Measurements from ENCODE around the gene ARHGAP32. TPM values are rescaled to one million over a fixed set of nuclear protein-coding genes. Genes with fewer than 3 reads are reported as not detected.
A peak's percentile ranks its signal among the peaks of the same experiment; 100 is the strongest.

Gene ARHGAP32
- total and polyA plus RNA-seq, 2 experiments from 2014 or later = 1.2 to 5.5 TPM

DNA sequence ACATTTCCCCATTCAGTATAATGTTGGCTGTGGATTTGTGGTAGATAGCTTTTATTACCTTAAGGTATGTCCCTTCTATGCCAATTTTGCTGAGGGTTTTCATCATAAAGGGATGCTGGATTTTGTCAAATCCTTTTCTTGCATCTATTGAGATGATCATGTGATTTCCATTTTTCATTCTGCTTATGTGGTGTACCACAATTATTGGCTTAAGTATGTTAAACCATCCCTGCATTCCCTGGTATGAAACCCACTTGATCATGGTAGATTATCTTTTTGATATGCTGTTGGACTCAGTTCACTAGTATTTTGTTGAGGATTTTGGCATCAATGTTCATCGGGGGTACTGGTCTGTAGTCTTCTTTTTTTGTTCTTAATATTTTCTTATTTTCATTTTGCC, 44.7 kb upstream of the ARHGAP32 start:
- H3K4me1 ChIP-seq (ENCODE audit: insufficient read depth) = no peaks in the 10 kb centered on the region
- peaks cover 38% of the 10 kb centered on the region for H3K79me2 ChIP-seq (ENCODE audit: insufficient read depth)
- no peak overlapping the region for H3K27ac ChIP-seq
- H4K20me1 ChIP-seq (ENCODE audit: insufficient read depth) = no peaks in the 10 kb centered on the region
- TF ChIP-seq EZH2phosphoT487 (IDR thresholded peaks at IDR 0.05; ENCODE audit: insufficient read depth, low read depth) = no peak
- no peak for TF ChIP-seq EZH2 (IDR thresholded peaks at IDR 0.05; ENCODE audit: insufficient read depth, poor library complexity, severe bottlenecking)
- H3K4me3 ChIP-seq = no peak overlapping the region
- H3K9me3 ChIP-seq (ENCODE audit: low read depth) = no peaks in the 10 kb centered on the region
- in situ Hi-C loops (cut with MboI) = no loop called here
- no peak overlapping the region for H3K9ac ChIP-seq
- no peak for DNase-seq
- no peaks in the 10 kb centered on the region for H3K27me3 ChIP-seq (replicated peaks; ENCODE audit: insufficient read depth)
- WGBS, 2 experiments (ENCODE audit: low coverage in 1 of 2, low lambda C conversion rate in 2 of 2, missing lambda C conversion rate in 2 of 2) = 98 to 100% methylated on average over 1 of the region's 1 CpG
- H3K36me3 ChIP-seq (ENCODE audit: low read depth) = no peaks in the 10 kb centered on the region
- no peak overlapping the region for H2AFZ ChIP-seq
- no peak overlapping the region for H3K4me2 ChIP-seq (ENCODE audit: unreplicated experiment)
- H3F3A ChIP-seq (ENCODE audit: insufficient read depth) = no peaks in the 10 kb centered on the region
- no peaks in the 10 kb centered on the region for H3K9me2 ChIP-seq (ENCODE audit: insufficient read depth)

DNA sequence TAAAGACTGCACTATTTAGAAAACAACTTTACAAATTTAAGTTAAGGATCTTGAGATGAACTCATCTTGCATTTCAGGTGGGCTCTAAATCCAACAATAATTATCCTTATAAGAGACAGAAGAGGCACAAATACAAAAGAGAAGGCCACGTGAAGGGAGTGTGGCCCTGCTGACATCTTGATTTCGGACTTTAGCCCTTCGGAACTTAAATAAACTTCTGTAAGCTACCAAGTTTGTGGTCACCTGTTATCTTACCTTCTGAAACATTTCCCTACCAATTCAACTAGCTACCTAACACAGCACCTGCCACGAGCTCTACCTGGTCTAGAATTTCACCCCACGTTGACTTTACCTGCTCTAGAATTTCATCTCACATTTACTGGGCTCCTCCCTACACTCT, 42.9 kb upstream of the ARHGAP32 start:
- Histone ChIP-seq H3K79me2 (ENCODE audit: insufficient read depth) (peaks cover 27% of the 10 kb centered on the region), H2AFZ (no peak overlapping the region), H4K20me1 (ENCODE audit: insufficient read depth) (no peaks in the 10 kb centered on the region), H3F3A (ENCODE audit: insufficient read depth) (no peaks in the 10 kb centered on the region), H3K27ac (no peak overlapping the region), H3K27me3 (replicated peaks; ENCODE audit: insufficient read depth) (no peaks in the 10 kb centered on the region), H3K9me2 (ENCODE audit: insufficient read depth) (no peaks in the 10 kb centered on the region), H3K9me3 (ENCODE audit: low read depth) (no peaks in the 10 kb centered on the region), H3K4me1 (ENCODE audit: insufficient read depth) (no peaks in the 10 kb centered on the region), H3K36me3 (ENCODE audit: low read depth) (no peaks in the 10 kb centered on the region), H3K4me3 (no peak overlapping the region), H3K9ac (no peak overlapping the region), H3K4me2 (ENCODE audit: unreplicated experiment) (no peak overlapping the region)
- DNase-seq = no peak
- WGBS, 2 experiments (ENCODE audit: low coverage in 1 of 2, low lambda C conversion rate in 2 of 2, missing lambda C conversion rate in 2 of 2) = 96 to 97% methylated on average over 5 of the region's 5 CpGs
- in situ Hi-C loops (cut with MboI) = no loop called here
- TF ChIP-seq EZH2 (IDR thresholded peaks at IDR 0.05; ENCODE audit: insufficient read depth, poor library complexity, severe bottlenecking) (no peak), EZH2phosphoT487 (IDR thresholded peaks at IDR 0.05; ENCODE audit: insufficient read depth, low read depth) (no peak)

DNA sequence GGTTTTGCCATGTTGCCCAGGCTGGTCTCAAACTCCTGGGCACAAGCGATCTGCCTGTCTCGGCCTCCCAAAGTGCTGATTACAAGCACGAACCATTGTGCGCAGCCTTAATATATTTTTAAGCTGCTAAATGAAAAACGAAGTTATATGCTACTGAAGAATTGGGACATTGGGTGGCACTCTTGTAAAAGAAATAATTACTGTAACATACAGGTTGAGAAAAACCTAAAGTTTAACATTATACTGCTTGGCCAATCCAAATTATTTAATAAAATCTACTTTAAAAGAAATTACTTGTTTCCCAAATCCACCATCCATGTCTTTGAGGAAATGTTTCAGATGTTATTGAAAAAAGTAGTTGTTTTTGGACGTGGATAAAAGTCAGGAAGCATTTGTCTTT, 37.9 kb upstream of the ARHGAP32 start:
- 81 to 85% methylated on average over 6 of the region's 6 CpGs for WGBS, 2 experiments (ENCODE audit: low coverage in 1 of 2, low lambda C conversion rate in 2 of 2, missing lambda C conversion rate in 2 of 2)
- Histone ChIP-seq H3K9me3 (ENCODE audit: low read depth) (no peaks in the 10 kb centered on the region), H3K9ac (no peak overlapping the region), H3K9me2 (ENCODE audit: insufficient read depth) (no peaks in the 10 kb centered on the region), H3K79me2 (ENCODE audit: insufficient read depth) (peaks cover 41% of the 10 kb centered on the region), H3K36me3 (ENCODE audit: low read depth) (no peaks in the 10 kb centered on the region; the same call in 1 of the 2 replicates), H3K4me2 (ENCODE audit: unreplicated experiment) (no peak overlapping the region), H3F3A (ENCODE audit: insufficient read depth) (peaks cover 11% of the 10 kb centered on the region), H3K27me3 (replicated peaks; ENCODE audit: insufficient read depth) (no peaks in the 10 kb centered on the region), H3K4me3 (no peak overlapping the region), H4K20me1 (ENCODE audit: insufficient read depth) (no peaks in the 10 kb centered on the region), H2AFZ (no peak overlapping the region), H3K4me1 (ENCODE audit: insufficient read depth) (peaks cover 6% of the 10 kb centered on the region), H3K27ac (no peak overlapping the region)
- DNase-seq = peak; percentile 19
- TF ChIP-seq EZH2 (IDR thresholded peaks at IDR 0.05; ENCODE audit: insufficient read depth, poor library complexity, severe bottlenecking) (no peak), EZH2phosphoT487 (IDR thresholded peaks at IDR 0.05; ENCODE audit: insufficient read depth, low read depth) (no peak)
- in situ Hi-C loops (cut with MboI) = no loop called here

DNA sequence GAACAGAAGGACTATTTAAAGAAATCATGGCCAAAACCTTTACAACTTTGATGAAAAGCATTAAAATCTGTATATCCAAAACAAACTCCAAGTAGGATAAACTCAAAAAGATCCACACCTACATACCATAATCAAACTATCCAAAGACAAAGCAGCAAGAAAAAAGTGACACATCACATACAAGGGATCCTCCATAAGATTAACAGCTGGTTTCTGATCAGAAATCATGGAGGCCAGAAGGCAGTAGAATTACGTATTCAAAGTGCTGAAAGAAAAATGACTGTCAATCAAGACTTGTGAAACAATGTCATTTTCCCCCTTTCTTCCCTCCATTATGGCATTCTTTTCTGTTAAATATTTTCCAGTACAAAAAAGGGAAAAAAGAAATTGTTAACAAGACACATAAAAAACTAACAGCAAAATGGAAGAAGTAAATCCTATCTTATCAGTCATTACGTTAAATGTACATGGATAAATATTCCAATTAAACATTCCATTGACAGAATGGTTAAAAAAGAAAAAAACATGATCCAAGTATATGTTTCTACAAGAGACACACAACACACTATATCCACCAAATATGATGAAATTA, 34.2 kb upstream of the ARHGAP32 start:
- Histone ChIP-seq H3F3A (ENCODE audit: insufficient read depth) (peaks cover 33% of the 10 kb centered on the region), H3K27ac (no peak overlapping the region), H3K4me3 (no peak overlapping the region), H3K4me1 (ENCODE audit: insufficient read depth) (peaks cover 27% of the 10 kb centered on the region), H3K36me3 (ENCODE audit: low read depth) (no peaks in the 10 kb centered on the region; the same call in 1 of the 2 replicates), H3K9me3 (ENCODE audit: low read depth) (no peaks in the 10 kb centered on the region), H4K20me1 (ENCODE audit: insufficient read depth) (no peaks in the 10 kb centered on the region), H2AFZ (no peak overlapping the region), H3K27me3 (replicated peaks; ENCODE audit: insufficient read depth) (no peaks in the 10 kb centered on the region), H3K9me2 (ENCODE audit: insufficient read depth) (no peaks in the 10 kb centered on the region), H3K79me2 (ENCODE audit: insufficient read depth) (peaks cover 55% of the 10 kb centered on the region), H3K4me2 (ENCODE audit: unreplicated experiment) (no peak overlapping the region), H3K9ac (no peak overlapping the region)
- TF ChIP-seq EZH2 (IDR thresholded peaks at IDR 0.05; ENCODE audit: insufficient read depth, poor library complexity, severe bottlenecking) = no peak
- no peak for TF ChIP-seq EZH2phosphoT487 (IDR thresholded peaks at IDR 0.05; ENCODE audit: insufficient read depth, low read depth)
- 85 to 92% methylated on average over 2 of the region's 2 CpGs for WGBS, 2 experiments (ENCODE audit: low coverage in 1 of 2, low lambda C conversion rate in 2 of 2, missing lambda C conversion rate in 2 of 2)
- in situ Hi-C loops (cut with MboI) = no loop called here
- DNase-seq = no peak
